HepG2 (cell line): ENCODE data around the gene RPAP2. TPM values are rescaled to one million over a fixed set of nuclear protein-coding genes. Genes with fewer than 3 reads are reported as not detected.

Source experiments
- AHR ChIP-seq: IDR thresholded peaks from 2 replicates; pipeline ENCODE4 v1.6.1; 2018; ENCODE audit warnings: missing genetic modification reagents, missing compliant biosample characterization
- CREB1 ChIP-seq, 2 experiments: fragments of 450-650 bp in 1 of 2; IDR thresholded peaks; 2 replicates each; pipeline ENCODE4 v1.6.1; 2016 to 2017; ENCODE audit warnings: control low read depth in 1 of 2, mild to moderate bottlenecking in 1 of 2, missing compliant biosample characterization in 1 of 2, missing genetic modification characterization in 1 of 2
- CREB3 ChIP-seq: sonication (generic); formaldehyde crosslinking; IDR thresholded peaks from 2 replicates; pipeline ENCODE4 v1.5.0; 2020; ENCODE audit warnings: missing genetic modification reagents
- HNRNPK ChIP-seq: fragments of 200-400 bp; formaldehyde crosslinking; IDR thresholded peaks from 2 replicates; pipeline ENCODE4 v1.6.1; 2018; ENCODE audit warnings: low read length, low read depth, moderate library complexity, mild to moderate bottlenecking; ENCODE audit not compliant: poor library complexity, severe bottlenecking
- NCOA2 ChIP-seq: sonication (generic); formaldehyde crosslinking; IDR thresholded peaks from 2 replicates; pipeline ENCODE4 v1.8.0; 2022; ENCODE audit warnings: inconsistent platforms
- SOX5 ChIP-seq: IDR thresholded peaks from 2 replicates; pipeline ENCODE4 v1.6.1; 2016; ENCODE audit warnings: borderline replicate concordance
- TOPORS ChIP-seq: sonication (generic); formaldehyde crosslinking; IDR thresholded peaks from 2 replicates; pipeline ENCODE4 v1.8.0; 2023; ENCODE audit warnings: mild to moderate bottlenecking, missing genetic modification reagents
- YEATS2 ChIP-seq: sonication (generic); formaldehyde crosslinking; IDR thresholded peaks from 2 replicates; pipeline ENCODE4 v1.4.0; 2020; ENCODE audit warnings: missing genetic modification reagents, borderline replicate concordance
- ZGPAT ChIP-seq: IDR thresholded peaks from 2 replicates; pipeline ENCODE4 v1.6.1; 2016; ENCODE audit warnings: mild to moderate bottlenecking
- ZNF383 ChIP-seq: sonication (generic); formaldehyde crosslinking; IDR thresholded peaks from 2 replicates; pipeline ENCODE4 v1.4.0; 2020; ENCODE audit warnings: missing genetic modification reagents, mild to moderate bottlenecking, borderline replicate concordance
- ZNF607 ChIP-seq: sonication (generic); formaldehyde crosslinking; IDR thresholded peaks from 2 replicates; pipeline ENCODE4 v1.5.1; 2020; ENCODE audit warnings: missing genetic modification reagents, mild to moderate bottlenecking, borderline replicate concordance
- polyA plus RNA-seq, 8 experiments: library from polyadenylated mRNA; depleted of rRNA in 3 of 8; stranded (reverse) in 7 of 8; unstranded in 1 of 8; fragments of >200 nt; fragmentation: Illumina TruSeq in 4 of 8; extraction: Trizol in 4 of 8; gene quantifications; 2 replicates each; pipeline versions ENCODE4 v1.2.1 to v1.2.3, GENCODE V29; 2011 to 2016; ENCODE audit warnings: low read depth in 4 of 8, missing spikeins in 1 of 8, mixed read lengths in 1 of 8; ENCODE audit not compliant: insufficient read depth in 1 of 8
- total RNA-seq, 5 experiments: library from RNA; depleted of rRNA; stranded (reverse); fragments of >200 nt; fragmentation: Illumina TruSeq; extraction: Trizol; gene quantifications; 2 replicates each; pipeline ENCODE4 v1.2.3, GENCODE V29; 2016; ENCODE audit warnings: low read depth in 1 of 5
- TF ChIP-seq, protein P1 (sequence below): IDR thresholded peaks from 2 replicates; pipeline ENCODE4 v1.6.1; 2018; ENCODE audit warnings: missing genetic modification reagents
- TF ChIP-seq, protein P2 (sequence below): sonication (generic); formaldehyde crosslinking; IDR thresholded peaks from 2 replicates; pipeline ENCODE4 v1.4.0; 2020; ENCODE audit warnings: mild to moderate bottlenecking, missing genetic modification reagents
- TF ChIP-seq, protein P3 (sequence below): IDR thresholded peaks from 2 replicates; pipeline ENCODE4 v1.4.0; 2020; ENCODE audit warnings: mild to moderate bottlenecking, missing genetic modification reagents
- TF ChIP-seq, protein P4 (sequence below): sonication (generic); formaldehyde crosslinking; IDR thresholded peaks from 2 replicates; pipeline ENCODE4; 2020; ENCODE audit warnings: missing genetic modification reagents, mild to moderate bottlenecking, borderline replicate concordance

The RPAP2 gene
- total and polyA plus RNA-seq, 2 of the 13 experiments (the other 11 are each of a cell fraction or from before 2014, with no cell fraction given), result 10.0 to 34.8 TPM

- TF ChIP-seq ZGPAT, result peak; percentile 91
- TF ChIP-seq, protein P1, sequence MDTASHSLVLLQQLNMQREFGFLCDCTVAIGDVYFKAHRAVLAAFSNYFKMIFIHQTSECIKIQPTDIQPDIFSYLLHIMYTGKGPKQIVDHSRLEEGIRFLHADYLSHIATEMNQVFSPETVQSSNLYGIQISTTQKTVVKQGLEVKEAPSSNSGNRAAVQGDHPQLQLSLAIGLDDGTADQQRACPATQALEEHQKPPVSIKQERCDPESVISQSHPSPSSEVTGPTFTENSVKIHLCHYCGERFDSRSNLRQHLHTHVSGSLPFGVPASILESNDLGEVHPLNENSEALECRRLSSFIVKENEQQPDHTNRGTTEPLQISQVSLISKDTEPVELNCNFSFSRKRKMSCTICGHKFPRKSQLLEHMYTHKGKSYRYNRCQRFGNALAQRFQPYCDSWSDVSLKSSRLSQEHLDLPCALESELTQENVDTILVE (CRISPR knock-in tag), result no peak
- TF ChIP-seq AHR (CRISPR knock-in tag), result no peak; the same call in 1 of the 2 replicates
- 0 out of 2 replicates have a peak, but pooled peaks have one; percentile 38 for TF ChIP-seq ZNF383
- TF ChIP-seq SOX5 (CRISPR knock-in tag), result peak; percentile 24; the same call in 1 of the 2 replicates
- TF ChIP-seq CREB1 (IDR thresholded peaks at IDR 0.05), result no peak
- TF ChIP-seq CREB1 (CRISPR knock-in tag; IDR thresholded peaks at IDR 0.05), result peak; percentile 46; the same call in 1 of the 2 replicates
- peak; percentile 45; the same call in 1 of the 2 replicates for TF ChIP-seq TOPORS (CRISPR knock-in tag)
- TF ChIP-seq, protein P2, sequence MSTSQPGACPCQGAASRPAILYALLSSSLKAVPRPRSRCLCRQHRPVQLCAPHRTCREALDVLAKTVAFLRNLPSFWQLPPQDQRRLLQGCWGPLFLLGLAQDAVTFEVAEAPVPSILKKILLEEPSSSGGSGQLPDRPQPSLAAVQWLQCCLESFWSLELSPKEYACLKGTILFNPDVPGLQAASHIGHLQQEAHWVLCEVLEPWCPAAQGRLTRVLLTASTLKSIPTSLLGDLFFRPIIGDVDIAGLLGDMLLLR (CRISPR knock-in tag), result peak; percentile 83
- TF ChIP-seq NCOA2 (CRISPR knock-in tag), result peak; percentile 25; the same call in 1 of the 2 replicates
- TF ChIP-seq, protein P3, sequence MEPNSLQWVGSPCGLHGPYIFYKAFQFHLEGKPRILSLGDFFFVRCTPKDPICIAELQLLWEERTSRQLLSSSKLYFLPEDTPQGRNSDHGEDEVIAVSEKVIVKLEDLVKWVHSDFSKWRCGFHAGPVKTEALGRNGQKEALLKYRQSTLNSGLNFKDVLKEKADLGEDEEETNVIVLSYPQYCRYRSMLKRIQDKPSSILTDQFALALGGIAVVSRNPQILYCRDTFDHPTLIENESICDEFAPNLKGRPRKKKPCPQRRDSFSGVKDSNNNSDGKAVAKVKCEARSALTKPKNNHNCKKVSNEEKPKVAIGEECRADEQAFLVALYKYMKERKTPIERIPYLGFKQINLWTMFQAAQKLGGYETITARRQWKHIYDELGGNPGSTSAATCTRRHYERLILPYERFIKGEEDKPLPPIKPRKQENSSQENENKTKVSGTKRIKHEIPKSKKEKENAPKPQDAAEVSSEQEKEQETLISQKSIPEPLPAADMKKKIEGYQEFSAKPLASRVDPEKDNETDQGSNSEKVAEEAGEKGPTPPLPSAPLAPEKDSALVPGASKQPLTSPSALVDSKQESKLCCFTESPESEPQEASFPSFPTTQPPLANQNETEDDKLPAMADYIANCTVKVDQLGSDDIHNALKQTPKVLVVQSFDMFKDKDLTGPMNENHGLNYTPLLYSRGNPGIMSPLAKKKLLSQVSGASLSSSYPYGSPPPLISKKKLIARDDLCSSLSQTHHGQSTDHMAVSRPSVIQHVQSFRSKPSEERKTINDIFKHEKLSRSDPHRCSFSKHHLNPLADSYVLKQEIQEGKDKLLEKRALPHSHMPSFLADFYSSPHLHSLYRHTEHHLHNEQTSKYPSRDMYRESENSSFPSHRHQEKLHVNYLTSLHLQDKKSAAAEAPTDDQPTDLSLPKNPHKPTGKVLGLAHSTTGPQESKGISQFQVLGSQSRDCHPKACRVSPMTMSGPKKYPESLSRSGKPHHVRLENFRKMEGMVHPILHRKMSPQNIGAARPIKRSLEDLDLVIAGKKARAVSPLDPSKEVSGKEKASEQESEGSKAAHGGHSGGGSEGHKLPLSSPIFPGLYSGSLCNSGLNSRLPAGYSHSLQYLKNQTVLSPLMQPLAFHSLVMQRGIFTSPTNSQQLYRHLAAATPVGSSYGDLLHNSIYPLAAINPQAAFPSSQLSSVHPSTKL (CRISPR knock-in tag), result peak; percentile 35; the same call in 1 of the 2 replicates
- TF ChIP-seq HNRNPK, result peak; percentile 11
- peak; percentile 62; the same call in 1 of the 2 replicates for TF ChIP-seq ZNF607 (CRISPR knock-in tag)
- TF ChIP-seq, protein P4, sequence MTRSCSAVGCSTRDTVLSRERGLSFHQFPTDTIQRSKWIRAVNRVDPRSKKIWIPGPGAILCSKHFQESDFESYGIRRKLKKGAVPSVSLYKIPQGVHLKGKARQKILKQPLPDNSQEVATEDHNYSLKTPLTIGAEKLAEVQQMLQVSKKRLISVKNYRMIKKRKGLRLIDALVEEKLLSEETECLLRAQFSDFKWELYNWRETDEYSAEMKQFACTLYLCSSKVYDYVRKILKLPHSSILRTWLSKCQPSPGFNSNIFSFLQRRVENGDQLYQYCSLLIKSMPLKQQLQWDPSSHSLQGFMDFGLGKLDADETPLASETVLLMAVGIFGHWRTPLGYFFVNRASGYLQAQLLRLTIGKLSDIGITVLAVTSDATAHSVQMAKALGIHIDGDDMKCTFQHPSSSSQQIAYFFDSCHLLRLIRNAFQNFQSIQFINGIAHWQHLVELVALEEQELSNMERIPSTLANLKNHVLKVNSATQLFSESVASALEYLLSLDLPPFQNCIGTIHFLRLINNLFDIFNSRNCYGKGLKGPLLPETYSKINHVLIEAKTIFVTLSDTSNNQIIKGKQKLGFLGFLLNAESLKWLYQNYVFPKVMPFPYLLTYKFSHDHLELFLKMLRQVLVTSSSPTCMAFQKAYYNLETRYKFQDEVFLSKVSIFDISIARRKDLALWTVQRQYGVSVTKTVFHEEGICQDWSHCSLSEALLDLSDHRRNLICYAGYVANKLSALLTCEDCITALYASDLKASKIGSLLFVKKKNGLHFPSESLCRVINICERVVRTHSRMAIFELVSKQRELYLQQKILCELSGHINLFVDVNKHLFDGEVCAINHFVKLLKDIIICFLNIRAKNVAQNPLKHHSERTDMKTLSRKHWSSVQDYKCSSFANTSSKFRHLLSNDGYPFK (CRISPR knock-in tag), result peak; percentile 70; the same call in 1 of the 2 replicates
- peak; percentile 50; the same call in 1 of the 2 replicates for TF ChIP-seq CREB3 (CRISPR knock-in tag)
- TF ChIP-seq YEATS2 (CRISPR knock-in tag), result peak; percentile 18; the same call in 1 of the 2 replicates
Measured at GRCh38 chr1:92298573-92299476, at the start of gene RPAP2, which contains the start of gene GLMN (continued).
